Spinal cord (tissue), 10 donors: ENCODE data around the gene HOXD8. TPM values are rescaled to one million over a fixed set of nuclear protein-coding genes. Genes with fewer than 3 reads are reported as not detected.

Source experiments
- DNase-seq, 6 donors: peaks; one replicate each; pipeline versions ENCODE4 v3.0.0 to v3.0.0-alpha.2; 2013 to 2015; ENCODE audit warnings: low spot score in 6 of 6, low read depth in 4 of 6
- H3K27ac ChIP-seq: one replicate; pipeline ENCODE4 v1.5.1; 2013; ENCODE audit warnings: low read depth, low read length, control low read depth
- H3K27me3 ChIP-seq: one replicate; pipeline ENCODE4 v1.6.1; 2013; ENCODE audit warnings: low read length; ENCODE audit not compliant: control insufficient read depth, insufficient read depth
- H3K36me3 ChIP-seq: one replicate; pipeline ENCODE4 v1.6.1; 2013; ENCODE audit warnings: low read length; ENCODE audit not compliant: control insufficient read depth, insufficient read depth
- H3K4me1 ChIP-seq: one replicate; pipeline ENCODE4 v1.6.1; 2013; ENCODE audit warnings: low read length; ENCODE audit not compliant: control insufficient read depth, insufficient read depth
- H3K4me3 ChIP-seq: one replicate; pipeline ENCODE4 v1.5.1; 2013; ENCODE audit warnings: low read depth, low read length, control low read depth
- H3K9me3 ChIP-seq: one replicate; pipeline ENCODE4 v1.6.1; 2013; ENCODE audit warnings: low read length; ENCODE audit not compliant: control insufficient read depth, insufficient read depth
- WGBS: methylation state at CpG from one replicate; pipeline ENCODE4 v1.1.5; 2013; ENCODE audit warnings: missing lambda C conversion rate; ENCODE audit not compliant: insufficient coverage; 5-methylcytosine and 5-hydroxymethylcytosine counted together
- polyA plus RNA-seq, 2 donors: library from polyadenylated mRNA; unstranded; fragments of 120-200 nt; gene quantifications; one replicate each; pipeline ENCODE4 v1.2.1, GENCODE V29; 2013; ENCODE audit not compliant: insufficient read length in 2 of 2
- total RNA-seq, 2 donors: library from RNA; depleted of rRNA in 1 of 2; stranded (reverse); fragments of 120-200 nt in 1 of 2; fragments of >200 nt in 1 of 2; gene quantifications; one replicate each; pipeline versions ENCODE4 v1.2.3 to v1.2.4, GENCODE V29; 2013 to 2014
- donor health status: healthy.

Gene HOXD8
- total and polyA plus RNA-seq, 4 donors: 10.5 to 42.7 (median 21.4) TPM

GRCh38 chr2:176145085-176145969, 15.8 kb downstream of the HOXD8 start:
- Histone ChIP-seq H3K4me3 (no peak overlapping the region), H3K4me1 (peaks cover 62% of the 10 kb centered on the region)

GRCh38 chr2:176146101-176146500, 16.6 kb downstream of the HOXD8 start:
- 20% methylated on average over 1 of the region's 6 CpGs for WGBS
- Histone ChIP-seq H3K27me3 (peaks cover 2% of the 10 kb centered on the region), H3K4me3 (peak overlapping the region; percentile 14), H3K27ac (no peak overlapping the region), H3K4me1 (peaks cover 62% of the 10 kb centered on the region), H3K36me3 (peaks cover 33% of the 10 kb centered on the region), H3K9me3 (no peaks in the 10 kb centered on the region)
- peak in 1 of 6 donors; percentile 75 for DNase-seq

More at GRCh38 chr2:176145085-176145969, 15.8 kb downstream of the HOXD8 start:
- Histone ChIP-seq H3K27ac (peak overlapping the region; percentile 17), H3K27me3 (peaks cover 2% of the 10 kb centered on the region), H3K9me3 (no peaks in the 10 kb centered on the region), H3K36me3 (peaks cover 31% of the 10 kb centered on the region)
- 40% methylated on average over 1 of the region's 4 CpGs for WGBS
- no peak for DNase-seq

DNA sequence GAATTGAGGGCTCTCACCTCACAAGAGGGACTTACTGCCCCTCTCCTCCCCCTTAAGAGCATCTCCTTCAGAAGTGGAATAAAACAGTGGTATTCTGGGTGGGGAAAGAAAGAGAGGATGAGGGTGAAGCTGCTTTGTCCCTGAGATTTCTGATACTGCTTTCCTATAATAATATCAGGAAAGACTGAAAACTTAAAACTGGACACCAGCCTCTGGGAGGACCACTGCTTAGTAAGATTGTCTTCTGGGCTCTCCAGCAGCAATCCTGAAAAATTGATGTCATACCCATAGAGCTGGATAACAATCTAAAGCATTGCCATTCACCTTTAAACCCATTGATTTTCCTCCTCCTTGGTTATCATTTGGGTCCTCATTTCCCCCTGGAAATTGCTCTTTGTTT, 17.1 kb downstream of the HOXD8 start:
- DNase-seq: peak in 1 of 6 donors; percentile 32
- H3K4me1 ChIP-seq: peaks cover 64% of the 10 kb centered on the region
- H3K27ac ChIP-seq: peak overlapping the region; percentile 11
- H3K36me3 ChIP-seq: peaks cover 33% of the 10 kb centered on the region
- H3K9me3 ChIP-seq: no peaks in the 10 kb centered on the region
- H3K27me3 ChIP-seq: peaks cover 2% of the 10 kb centered on the region
- H3K4me3 ChIP-seq: peak overlapping the region; percentile 14

- Histone ChIP-seq H3K36me3 (peaks cover 40% of the 10 kb centered on the region), H3K4me1 (peaks cover 64% of the 10 kb centered on the region), H3K27me3 (peaks cover 2% of the 10 kb centered on the region), H3K4me3 (peak overlapping the region; percentile 14), H3K9me3 (no peaks in the 10 kb centered on the region), H3K27ac (peak overlapping the region; percentile 11)
- DNase-seq: peak in 1 of 6 donors; percentile 51
- WGBS: 29% methylated on average over 23 of the region's 32 CpGs
These were observed 17.8 kb downstream of the HOXD8 start for GRCh38 chr2:176147210-176147799.

- peaks cover 2% of the 10 kb centered on the region for H3K27me3 ChIP-seq
- DNase-seq: peak in 1 of 6 donors; percentile 65
- H3K9me3 ChIP-seq: no peaks in the 10 kb centered on the region
- peaks cover 64% of the 10 kb centered on the region for H3K4me1 ChIP-seq
- H3K36me3 ChIP-seq: peaks cover 46% of the 10 kb centered on the region
- H3K4me3 ChIP-seq: peak overlapping the region; percentile 22
- WGBS: 23% methylated on average over 24 of the region's 31 CpGs
- H3K27ac ChIP-seq: peak overlapping the region; percentile 50
These were observed 18.4 kb downstream of the HOXD8 start for GRCh38 chr2:176147800-176148496.

GRCh38 chr2:176148751-176149421, 19.4 kb downstream of the HOXD8 start:
- peaks cover 61% of the 10 kb centered on the region for H3K4me1 ChIP-seq
- peak in 1 of 6 donors; percentile 73 for DNase-seq
- WGBS: 63% methylated on average over 10 of the region's 11 CpGs

GRCh38 chr2:176149481-176149938, 20.0 kb downstream of the HOXD8 start:
- 40% methylated on average over 18 of the region's 22 CpGs for WGBS
- Histone ChIP-seq H3K4me1 (peaks cover 61% of the 10 kb centered on the region), H3K9me3 (no peaks in the 10 kb centered on the region), H3K4me3 (peak overlapping the region; percentile 4), H3K27me3 (peaks cover 2% of the 10 kb centered on the region), H3K27ac (peak overlapping the region; percentile 9), H3K36me3 (peaks cover 48% of the 10 kb centered on the region)
- DNase-seq: no peak

More at GRCh38 chr2:176148751-176149421, 19.4 kb downstream of the HOXD8 start:
- peaks cover 48% of the 10 kb centered on the region for H3K36me3 ChIP-seq
- peak overlapping the region; percentile 22 for H3K4me3 ChIP-seq
- H3K27ac ChIP-seq: peak overlapping the region; percentile 50
- H3K9me3 ChIP-seq: no peaks in the 10 kb centered on the region
- H3K27me3 ChIP-seq: peaks cover 2% of the 10 kb centered on the region

DNA sequence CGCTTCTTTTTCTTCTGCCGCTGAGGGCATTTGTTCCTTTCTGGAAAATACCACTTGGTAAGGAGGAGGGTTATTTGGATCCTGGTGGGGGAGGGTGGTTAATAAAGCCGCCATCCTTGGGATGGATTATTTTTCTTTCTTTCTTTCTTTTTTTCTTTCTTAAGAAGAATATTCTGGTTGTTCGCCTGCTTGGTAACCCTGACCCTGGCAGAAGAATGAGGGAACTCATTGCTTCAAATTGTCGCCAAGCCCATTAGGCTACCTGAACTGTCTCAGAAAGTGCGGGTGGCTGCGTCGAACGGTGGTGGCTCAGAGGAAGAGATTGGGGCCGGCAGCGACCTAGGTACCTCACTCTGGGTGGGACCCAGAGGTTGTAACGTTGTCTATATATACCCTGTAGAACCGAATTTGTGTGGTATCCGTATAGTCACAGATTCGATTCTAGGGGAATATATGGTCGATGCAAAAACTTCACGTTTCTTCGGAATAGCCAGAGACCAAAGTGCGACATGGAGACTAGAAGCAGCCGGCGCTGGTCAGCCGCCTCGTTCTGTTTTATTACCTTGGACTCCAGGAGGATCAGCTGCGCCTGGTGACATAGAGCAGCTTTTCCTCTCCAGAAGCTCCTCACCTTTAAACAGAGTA, 20.6 kb downstream of the HOXD8 start:
- peak in 1 of 6 donors; percentile 61 for DNase-seq
- H3K36me3 ChIP-seq: peaks cover 48% of the 10 kb centered on the region
- H3K27ac ChIP-seq: peak overlapping the region; percentile 9
- H3K9me3 ChIP-seq: no peaks in the 10 kb centered on the region
- H3K4me1 ChIP-seq: peaks cover 59% of the 10 kb centered on the region
- whole genome bisulfite sequencing: 42% methylated on average over 18 of the region's 24 CpGs
- H3K27me3 ChIP-seq: peaks cover 2% of the 10 kb centered on the region
- no peak overlapping the region for H3K4me3 ChIP-seq
